ENCODE data around the gene MAPKAPK3.
A peak's percentile ranks its signal among the peaks of the same experiment; 100 is the strongest.

MAPKAPK3 gene

GRCh38 chr3:50626401-50626800 lies 9.4 kb downstream of the MAPKAPK3 start:
- no peak for DNase-seq (ENCODE audit: low read depth in 2 of 2)

GRCh38 chr3:50627407-50628051 lies 10.6 kb downstream of the MAPKAPK3 start:
- no peak for DNase-seq (ENCODE audit: low read depth in 2 of 2)

GRCh38 chr3:50628601-50629000 lies 11.7 kb downstream of the MAPKAPK3 start:
- DNase-seq (ENCODE audit: low read depth in 2 of 2): no peak

GRCh38 chr3:50630394-50630793 lies 13.4 kb downstream of the MAPKAPK3 start:
- DNase-seq (ENCODE audit: low read depth in 2 of 2): no peak

- no peak for DNase-seq (ENCODE audit: low read depth in 2 of 2)
Measured at GRCh38 chr3:50630877-50631276, 13.9 kb downstream of the MAPKAPK3 start.

- no peak for DNase-seq (ENCODE audit: low read depth in 2 of 2)
Measured at GRCh38 chr3:50632450-50632849, 15.5 kb downstream of the MAPKAPK3 start.

- no peak for DNase-seq (ENCODE audit: low read depth in 2 of 2)
Measured at GRCh38 chr3:50633230-50633790, 16.4 kb downstream of the MAPKAPK3 start.

- DNase-seq (ENCODE audit: low read depth in 2 of 2): no peak
Measured at GRCh38 chr3:50635066-50635465, 18.1 kb downstream of the MAPKAPK3 start.

- no peak for DNase-seq (ENCODE audit: low read depth in 2 of 2)
Measured at GRCh38 chr3:50637011-50637410, 20.1 kb downstream of the MAPKAPK3 start.

GRCh38 chr3:50637945-50638344 lies 21.0 kb downstream of the MAPKAPK3 start:
- DNase-seq (ENCODE audit: low read depth in 2 of 2): no peak

- no peak for DNase-seq (ENCODE audit: low read depth in 2 of 2)
Measured at GRCh38 chr3:50639055-50639494, 22.1 kb downstream of the MAPKAPK3 start.

GRCh38 chr3:50642382-50642781 lies 25.4 kb downstream of the MAPKAPK3 start:
- DNase-seq (ENCODE audit: low read depth in 2 of 2): no peak

- no peak for DNase-seq (ENCODE audit: low read depth in 2 of 2)
Measured at GRCh38 chr3:50644561-50644960, 27.6 kb downstream of the MAPKAPK3 start.

GRCh38 chr3:50645378-50645777 lies 28.4 kb downstream of the MAPKAPK3 start:
- no peak for DNase-seq (ENCODE audit: low read depth in 2 of 2)

- no peak for DNase-seq (ENCODE audit: low read depth in 2 of 2)
Measured at GRCh38 chr3:50648313-50648712, 31.4 kb downstream of the MAPKAPK3 start.

GRCh38 chr3:50648944-50649343 lies 32.0 kb downstream of the MAPKAPK3 start:
- no peak for DNase-seq (ENCODE audit: low read depth in 2 of 2)

- no peak for DNase-seq (ENCODE audit: low read depth in 2 of 2)
Measured at GRCh38 chr3:50649451-50649931, 32.5 kb downstream of the MAPKAPK3 start.

GRCh38 chr3:50650018-50650417 lies 33.1 kb downstream of the MAPKAPK3 start:
- DNase-seq (ENCODE audit: low read depth in 2 of 2): no peak

- DNase-seq (ENCODE audit: low read depth in 2 of 2): no peak
Measured at GRCh38 chr3:50651445-50651844, 34.5 kb downstream of the MAPKAPK3 start.

- DNase-seq (ENCODE audit: low read depth in 2 of 2): no peak
Measured at GRCh38 chr3:50651920-50652529, 35.1 kb downstream of the MAPKAPK3 start.

- peak; percentile 33 to 38 for DNase-seq (ENCODE audit: low read depth in 2 of 2)
Measured at GRCh38 chr3:50652709-50653108, 35.8 kb downstream of the MAPKAPK3 start.

- DNase-seq (ENCODE audit: low read depth in 2 of 2): no peak
Measured at GRCh38 chr3:50653937-50654595, 37.1 kb downstream of the MAPKAPK3 start.

All from stimulated activated CD4-positive, alpha-beta T cell treated with anti-CD3 and anti-CD28 coated beads, Interleukin-15, amount 100 ng/mL, for 48 hours (primary cell).